K562 (cell line): Measurements from ENCODE around the gene SAP25. TPM values are rescaled to one million over a fixed set of nuclear protein-coding genes. Genes with fewer than 3 reads are reported as not detected.

ENCODE experiments used
- BHLHE40 ChIP-seq: IDR thresholded peaks from 2 replicates; pipeline ENCODE4 v1.6.1; 2011; ENCODE audit warnings: low read length, improper control_type of control experiment
- CHD4 ChIP-seq: fragments of 200-600 bp; sonication (generic); IDR thresholded peaks from 3 replicates; pipeline ENCODE4 v1.6.1; 2012; ENCODE audit warnings: low read depth, mild to moderate bottlenecking, mixed read lengths, low read length, inconsistent platforms; ENCODE audit not compliant: insufficient read depth, insufficient replicate concordance, poor library complexity, severe bottlenecking
- ELK1 ChIP-seq: sonication (generic); formaldehyde crosslinking; IDR thresholded peaks from 2 replicates; pipeline ENCODE4 v1.8.1; 2022; ENCODE audit warnings: missing genetic modification reagents
- ETV1 ChIP-seq: fragments of 450-650 bp; conservative IDR thresholded peaks from 2 replicates; pipeline ENCODE4 v1.6.1; 2016; ENCODE audit warnings: missing genetic modification characterization, control low read depth, low read depth, missing compliant biosample characterization
- FOXJ3 ChIP-seq: sonication (generic); formaldehyde crosslinking; IDR thresholded peaks from 2 replicates; pipeline ENCODE4 v1.4.0; 2020; ENCODE audit warnings: mild to moderate bottlenecking, missing genetic modification reagents
- FOXP4 ChIP-seq: sonication (generic); formaldehyde crosslinking; IDR thresholded peaks from 2 replicates; pipeline ENCODE4 v1.8.0; 2022; ENCODE audit warnings: mild to moderate bottlenecking, missing genetic modification reagents, borderline replicate concordance
- MTA1 ChIP-seq: fragments of 450-650 bp; IDR thresholded peaks from 2 replicates; pipeline ENCODE4 v1.6.1; 2017; ENCODE audit warnings: borderline replicate concordance
- NRF1 ChIP-seq, 2 experiments: fragments of 450-650 bp; IDR thresholded peaks in 1 of 2; conservative IDR thresholded peaks in 1 of 2; 2 replicates each; pipeline ENCODE4 v1.6.1; 2014; ENCODE audit warnings: mild to moderate bottlenecking in 2 of 2
- PHB2 ChIP-seq: fragments of 450-650 bp; IDR thresholded peaks from 2 replicates; pipeline ENCODE4 v1.6.1; 2017; ENCODE audit warnings: low read depth
- PPARD ChIP-seq: fragments of 250-450 bp; sonication (Bioruptor Pico); IDR thresholded peaks from 2 replicates; pipeline ENCODE4 v1.8.0; 2022; ENCODE audit warnings: inconsistent platforms, mild to moderate bottlenecking, moderate library complexity
- SLC30A9 ChIP-seq: fragments of 250-450 bp; sonication (Bioruptor Pico); IDR thresholded peaks from 2 replicates; pipeline ENCODE4 v1.8.0; 2022; ENCODE audit warnings: mild to moderate bottlenecking, moderate library complexity
- TAF15 ChIP-seq: fragments of 200-400 bp; formaldehyde crosslinking; IDR thresholded peaks from 2 replicates; pipeline ENCODE4 v1.6.1; 2017; ENCODE audit warnings: mild to moderate bottlenecking, low read depth, low read length, moderate library complexity
- TEAD2 ChIP-seq: fragments of 450-650 bp; IDR thresholded peaks from 2 replicates; pipeline ENCODE4 v1.6.1; 2016; ENCODE audit warnings: missing genetic modification characterization, control low read depth, missing compliant biosample characterization
- TOE1 ChIP-seq, 2 experiments: fragments of 450-650 bp in 1 of 2; sonication (generic) in 1 of 2; formaldehyde crosslinking in 1 of 2; IDR thresholded peaks; 2 replicates each; pipeline versions ENCODE4 v1.7.1 to v1.8.0; 2016 to 2022; ENCODE audit warnings: borderline replicate concordance in 2 of 2, mild to moderate bottlenecking in 2 of 2, antibody characterized with exemption in 1 of 2, inconsistent platforms in 1 of 2, low read depth in 1 of 2, missing genetic modification reagents in 1 of 2, moderate library complexity in 1 of 2
- TRIM24 ChIP-seq, 2 experiments: fragments of 450-650 bp; IDR thresholded peaks; 2 replicates each; pipeline ENCODE4 v1.6.1; 2016
- TRIM28 ChIP-seq: fragments of 450-650 bp; IDR thresholded peaks from 2 replicates; pipeline ENCODE4 v1.6.1; 2017
- ZBTB26 ChIP-seq: fragments of 450-650 bp; formaldehyde crosslinking; IDR thresholded peaks from 2 replicates; pipeline ENCODE4 v1.4.0; 2022; ENCODE audit warnings: missing genetic modification characterization
- ZNF175 ChIP-seq: fragments of 200-800 bp; sonication (Bioruptor generic); IDR thresholded peaks from 2 replicates; pipeline ENCODE4 v1.6.1; 2016; ENCODE audit warnings: low read depth, mild to moderate bottlenecking, missing genetic modification characterization, missing compliant biosample characterization
- ZNF224 ChIP-seq: sonication (generic); formaldehyde crosslinking; IDR thresholded peaks from 2 replicates; pipeline ENCODE4 v1.8.0; 2022; ENCODE audit warnings: mild to moderate bottlenecking, missing genetic modification reagents
- ZNF449 ChIP-seq: fragments of 250-450 bp; sonication (Bioruptor Pico); IDR thresholded peaks from 2 replicates; pipeline ENCODE4 v1.8.0; 2022; ENCODE audit warnings: moderate library complexity, mild to moderate bottlenecking, inconsistent platforms
- ZNF512 ChIP-seq: IDR thresholded peaks from 2 replicates; pipeline ENCODE4 v1.6.1; 2016; ENCODE audit warnings: missing genetic modification characterization, missing compliant biosample characterization
- ZNF57 ChIP-seq: fragments of 450-650 bp; formaldehyde crosslinking; IDR thresholded peaks from 2 replicates; pipeline ENCODE4 v1.4.0; 2020; ENCODE audit warnings: mild to moderate bottlenecking, moderate library complexity
- polyA plus RNA-seq, 8 experiments: library from polyadenylated mRNA; depleted of rRNA in 4 of 8; stranded (reverse) in 5 of 8; unstranded in 3 of 8; fragments of >200 nt; fragmentation: Nextera tagmentation in 2 of 8; fragmentation: Illumina TruSeq in 1 of 8; extraction: Ambion mirVana in 2 of 8; extraction: Trizol in 1 of 8; gene quantifications; 2 replicates each; pipeline versions ENCODE4 v1.2.1 to v1.2.3, GENCODE V29; 2011 to 2014; ENCODE audit warnings: inconsistent platforms in 1 of 8, missing spikeins in 1 of 8
- total RNA-seq, 7 experiments: library from RNA; depleted of rRNA in 6 of 7; stranded (reverse); fragments of >200 nt in 6 of 7; fragmentation: Illumina TruSeq in 2 of 7; extraction: Trizol in 2 of 7; gene quantifications; 2 replicates each; pipeline versions ENCODE4 v1.2.1 to v1.2.3, GENCODE V29; 2011 to 2021; ENCODE audit warnings: low replicate concordance in 1 of 7

Gene SAP25
- total and polyA plus RNA-seq, 9 of the 15 experiments (the other 6 are each of a cell fraction or from before 2014, with no cell fraction given), result 0.13 to 5.3 (median 0.78) TPM; not detected in 1

GRCh38 chr7:100547872-100548271 lies 25.8 kb downstream of the SAP25 start (continued):
- no peak for TF ChIP-seq TEAD2 (tag)
- no peak for TF ChIP-seq FOXP4 (CRISPR knock-in tag)
- TF ChIP-seq ZNF175, result peak; percentile 80; the same call in 1 of the 2 replicates
- TF ChIP-seq TRIM24 (IDR thresholded peaks at IDR 0.05), result no peak
- no peak for TF ChIP-seq PHB2
- no peak for TF ChIP-seq FOXJ3 (CRISPR knock-in tag)
- TF ChIP-seq ETV1, result no peak
- no peak for TF ChIP-seq PPARD (CRISPR knock-in tag)
- TF ChIP-seq SLC30A9 (CRISPR knock-in tag), result no peak
- no peak for TF ChIP-seq ZNF449 (CRISPR knock-in tag)
- TF ChIP-seq MTA1, result 0 out of 2 replicates have a peak, but pooled peaks have one; percentile 21
- 0 out of 4 replicates have a peak, but pooled peaks of 1 of the 2 experiments have one; percentile 3 for TF ChIP-seq NRF1 (conservative IDR thresholded peaks at IDR 0.05 in 1 of 2, IDR thresholded peaks at IDR 0.05 in 1 of 2)
- no peak for TF ChIP-seq ELK1
- no peak for TF ChIP-seq CHD4
- TF ChIP-seq BHLHE40, result peak; percentile 82
- TF ChIP-seq ZNF512 (tag), result no peak
- no peak for TF ChIP-seq ZNF224
- no peak for TF ChIP-seq ZNF57 (CRISPR knock-in tag)
- no peak for TF ChIP-seq ZBTB26 (CRISPR knock-in tag)
- peak; percentile 94 for TF ChIP-seq TOE1 (IDR thresholded peaks at IDR 0.05; ENCODE audit: borderline replicate concordance)
- no peak for TF ChIP-seq TOE1 (CRISPR knock-in tag; IDR thresholded peaks at IDR 0.05; ENCODE audit: borderline replicate concordance, low read depth)
- TF ChIP-seq TAF15, result no peak
- TF ChIP-seq TRIM28, result no peak
